ENCODE measurements around the gene AGBL2. TPM values are rescaled to one million over a fixed set of nuclear protein-coding genes. Genes with fewer than 3 reads are reported as not detected.

The AGBL2 gene
- 0.86 and 10.3 TPM in 2 replicates for total RNA-seq

GRCh38 chr11:47715082-47715669, at the start of gene AGBL2:
Gene AGBL2, minus strand, starts transcription at chr11:47715369. Its CDS starts 719 bp downstream, at chr11:47714650.

GRCh38 chr11:47642099-47642855, 72.9 kb downstream of the AGBL2 start, which contains the start of gene MTCH2:
Gene MTCH2, minus strand, starts transcription at chr11:47642559. Its CDS starts 94 bp downstream, at chr11:47642465.

Other genes starting within 250 kb of the AGBL2 start
- 60.5 and 101 TPM in 2 replicates for gene CELF1, start 162.2 kb downstream of the AGBL2 start, total RNA-seq
- 120 and 148 TPM in 2 replicates for gene PTPMT1, start 149.8 kb downstream of the AGBL2 start, total RNA-seq
- gene KBTBD4, start 136.4 kb downstream of the AGBL2 start, total RNA-seq: 22.9 and 28.3 TPM in 2 replicates
- 82.4 and 101 TPM in 2 replicates for gene NDUFS3, start 136.3 kb downstream of the AGBL2 start, total RNA-seq
- gene FAM180B, start 128.7 kb downstream of the AGBL2 start, total RNA-seq: not detected in 2 replicates
- 2.6 and 3.2 TPM in 2 replicates for gene C1QTNF4, start 121.0 kb downstream of the AGBL2 start, total RNA-seq
- gene MTCH2, start 72.8 kb downstream of the AGBL2 start, total RNA-seq: 117 TPM in 2 replicates
- 11.2 and 38.1 TPM in 2 replicates for gene FNBP4, start 52.0 kb upstream of the AGBL2 start, total RNA-seq
- 10.1 and 17.4 TPM in 2 replicates for gene NUP160, start 133.0 kb upstream of the AGBL2 start, total RNA-seq